OCI-LY7 (cell line): Measurements from ENCODE around the gene TXN2.

ENCODE experiments used
- CTCF ChIP-seq: fragments of 200-600 bp; sonication (generic); conservative IDR thresholded peaks from 2 replicates; pipeline ENCODE4 v1.5.1; 2014; ENCODE audit warnings: mild to moderate bottlenecking, antibody characterized with exemption, low read length, moderate library complexity, mixed read lengths
- EZH2phosphoT487 ChIP-seq: fragments of 200-600 bp; sonication (generic); IDR thresholded peaks from 2 replicates; pipeline ENCODE4 v1.6.1; 2018; ENCODE audit warnings: low read depth, borderline replicate concordance, mild to moderate bottlenecking, mixed run types, antibody characterized with exemption, low read length, moderate library complexity, mixed read lengths

- TF ChIP-seq CTCF (0 out of 2 replicates have a peak, but pooled peaks have one; percentile 22), EZH2phosphoT487 (no peak)
These were observed 16.6 kb upstream of the TXN2 start for GRCh38 chr22:36497910-36498665.
